HG02938 (cell line): ENCODE measurements around the gene GABBR2.
"Not testable (repeated sequence)": the region's sequence is repeated elsewhere in the genome, so short reads cannot be mapped to it uniquely, and the experiment has no call there.

Experiments used
- ATAC-seq: cut with Tn5 transposase; IDR thresholded peaks from one replicate; pipeline ENCODE4 v1.9.1; 2021; ENCODE audit warnings: mild to moderate bottlenecking, moderate library complexity; ENCODE audit not compliant: unreplicated experiment

Gene GABBR2

GRCh38 chr9:98520221-98520960, 188.3 kb downstream of the GABBR2 start:
- no peak for ATAC-seq

GRCh38 chr9:98519641-98520040, 189.1 kb downstream of the GABBR2 start:
- ATAC-seq: no peak

- no peak for ATAC-seq
Measured at GRCh38 chr9:98518556-98518955, 190.2 kb downstream of the GABBR2 start.

- ATAC-seq: no peak
Measured at GRCh38 chr9:98517761-98518160, 191.0 kb downstream of the GABBR2 start.

GRCh38 chr9:98516897-98517503, 191.7 kb downstream of the GABBR2 start:
- no peak for ATAC-seq

- no peak for ATAC-seq
Measured at GRCh38 chr9:98516205-98516896, 192.4 kb downstream of the GABBR2 start.

- ATAC-seq: no peak
Measured at GRCh38 chr9:98515506-98516204, 193.1 kb downstream of the GABBR2 start.

DNA sequence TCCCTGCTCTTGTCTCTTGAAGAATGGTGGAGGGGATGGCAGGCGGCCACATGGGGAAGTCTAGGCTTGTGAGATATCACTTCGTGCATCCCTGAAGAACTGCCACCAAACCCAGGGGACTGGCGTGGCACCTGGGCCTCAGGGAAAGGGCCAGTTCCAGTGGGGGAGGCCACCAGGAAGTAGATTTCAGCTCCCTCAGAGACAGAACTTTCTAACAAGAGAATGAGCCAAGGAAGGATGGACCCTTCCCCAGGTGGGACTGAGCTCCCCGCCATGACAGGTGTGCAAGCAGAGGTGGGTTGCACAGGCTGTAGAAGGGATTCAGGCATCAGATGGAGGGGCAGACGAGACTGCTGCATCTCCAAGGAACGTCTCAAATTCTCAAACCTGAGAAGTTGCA, 193.9 kb downstream of the GABBR2 start:
- ATAC-seq: no peak

DNA sequence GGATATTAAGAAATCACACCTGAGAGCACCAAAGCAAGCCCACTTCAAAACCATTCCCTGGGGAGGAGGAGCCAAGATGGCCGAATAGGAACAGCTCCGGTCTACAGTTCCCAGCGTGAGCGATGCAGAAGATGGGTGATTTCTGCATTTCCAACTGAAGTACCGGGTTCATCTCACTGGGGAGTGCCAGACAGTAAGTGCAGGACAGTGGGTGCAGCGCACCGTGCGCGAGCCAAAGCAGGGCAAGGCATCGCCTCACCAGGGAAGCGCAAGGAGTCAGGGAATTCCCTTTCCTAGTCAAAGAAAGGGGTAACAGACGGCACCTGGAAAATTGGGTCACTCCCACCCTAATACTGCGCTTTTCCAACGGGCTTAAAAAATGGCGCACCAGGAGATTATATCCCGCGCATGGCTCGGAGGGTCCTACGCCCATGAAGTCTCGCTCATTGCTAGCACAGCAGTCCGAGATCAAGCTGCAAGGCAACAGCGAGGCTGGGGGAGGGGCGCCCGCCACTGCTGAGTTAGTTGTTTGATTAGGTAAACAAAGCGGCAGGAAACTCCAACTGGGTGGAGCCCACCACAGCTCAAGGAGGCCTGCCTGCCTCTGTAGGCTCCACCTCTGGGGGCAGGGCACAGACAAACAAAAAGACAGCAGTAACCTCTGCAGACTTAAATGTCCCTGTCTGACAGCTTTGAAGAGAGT, 200.4 kb downstream of the GABBR2 start:
- not testable (repeated sequence) for ATAC-seq

- ATAC-seq: no peak
Measured at GRCh38 chr9:98506422-98507054, 202.2 kb downstream of the GABBR2 start.

- ATAC-seq: no peak
Measured at GRCh38 chr9:98504298-98505282, 204.1 kb downstream of the GABBR2 start.

GRCh38 chr9:98503867-98504266, 204.9 kb downstream of the GABBR2 start:
- ATAC-seq: no peak

GRCh38 chr9:98502976-98503325, 205.8 kb downstream of the GABBR2 start:
- no peak for ATAC-seq

GRCh38 chr9:98502311-98502975, 206.3 kb downstream of the GABBR2 start:
- no peak for ATAC-seq

GRCh38 chr9:98501819-98502218, 206.9 kb downstream of the GABBR2 start:
- ATAC-seq: no peak

DNA sequence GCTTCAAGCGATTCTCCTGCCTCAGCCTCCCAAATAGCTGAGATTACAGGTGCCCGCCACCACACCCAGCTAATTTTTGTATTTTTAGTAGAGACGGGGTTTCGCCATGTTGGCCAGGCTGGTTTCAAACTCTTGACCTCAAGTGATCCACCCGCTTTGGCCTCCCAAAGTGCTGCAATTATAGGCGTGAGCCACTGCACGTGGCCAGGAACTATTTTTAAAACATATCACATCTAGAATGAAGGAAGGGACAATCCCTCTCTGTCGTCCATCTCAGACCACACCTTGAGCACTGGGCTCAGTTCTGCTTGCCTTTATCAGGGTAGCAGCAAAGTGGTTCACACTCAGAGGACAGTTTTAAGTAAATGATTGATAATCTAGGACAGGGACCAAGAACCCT, 207.5 kb downstream of the GABBR2 start:
- ATAC-seq: not testable (repeated sequence)

GRCh38 chr9:98500337-98500919, 208.3 kb downstream of the GABBR2 start:
- ATAC-seq: no peak

GRCh38 chr9:98495530-98495929, 213.2 kb downstream of the GABBR2 start:
- ATAC-seq: no peak
